Adrenal gland (tissue), 12 donors: Measurements from ENCODE around the gene RASGRP2. TPM values are rescaled to one million over a fixed set of nuclear protein-coding genes. Genes with fewer than 3 reads are reported as not detected.

ENCODE experiments used
- DNase-seq, 7 donors: peaks; one replicate each; pipeline ENCODE4 v3.0.0-alpha.2; 2019 to 2020
- H3K27ac ChIP-seq, 5 donors: fragments of 200-600 bp; sonication (generic) in 4 of 5; 1 replicate in 3 of 5; 2 replicates in 2 of 5; pipeline versions ENCODE4 v1.5.1 to v1.8.0; 2016 to 2020; ENCODE audit warnings: mild to moderate bottlenecking in 1 of 5
- H3K27me3 ChIP-seq: fragments of 200-600 bp; 2 replicates; pipeline ENCODE4 v1.8.0; 2021
- H3K36me3 ChIP-seq, 2 donors: fragments of 200-600 bp; replicated peaks in 1 of 2; 1 replicate in 1 of 2; 2 replicates in 1 of 2; pipeline versions ENCODE4 v1.5.1 to v1.8.0; 2018 to 2022
- H3K4me1 ChIP-seq, 2 donors: fragments of 200-600 bp; replicated peaks in 1 of 2; 1 replicate in 1 of 2; 2 replicates in 1 of 2; pipeline versions ENCODE4 v1.5.1 to v1.8.0; 2018 to 2021
- H3K4me3 ChIP-seq, 4 donors: fragments of 200-600 bp; sonication (generic) in 3 of 4; one replicate each; pipeline ENCODE4 v1.5.1; 2016 to 2018
- H3K9me3 ChIP-seq, 3 donors: fragments of 200-600 bp; sonication (generic) in 1 of 3; replicated peaks in 1 of 3; 1 replicate in 2 of 3; 2 replicates in 1 of 3; pipeline versions ENCODE4 v1.5.1 to v1.8.0; 2016 to 2021
- CTCF ChIP-seq, 6 experiments: fragments of 450-650 bp in 4 of 6; fragments of 200-600 bp in 2 of 6; sonication (generic) in 1 of 6; IDR thresholded peaks; 1 replicate in 5 of 6; 2 replicates in 1 of 6; pipeline versions ENCODE4 v1.5.1 to v1.8.0; 2016 to 2021; ENCODE audit warnings: antibody characterized with exemption in 6 of 6, mild to moderate bottlenecking in 2 of 6, moderate library complexity in 1 of 6
- POLR2A ChIP-seq, 2 donors: fragments of 450-650 bp; IDR thresholded peaks; one replicate each; pipeline ENCODE4 v1.6.1; 2017; ENCODE audit warnings: antibody characterized with exemption in 2 of 2, mild to moderate bottlenecking in 2 of 2, moderate library complexity in 1 of 2
- WGBS, 4 donors: extraction: QIAGEN DNeasy Blood & Tissue Kit in 2 of 4; methylation state at CpG; one replicate each; pipeline versions ENCODE4 v1.1.5 to v1.1.7; 2013 to 2017; 5-methylcytosine and 5-hydroxymethylcytosine counted together
- intact Hi-C, 2 donors: fragments of 100-400 bp; cut with DNase I; formaldehyde crosslinking; loops; one replicate each; pipeline versions ENCODE4 v1.14.1 to v1.15.0; 2022 to 2023
- polyA plus RNA-seq, 3 donors: library from polyadenylated mRNA; stranded (reverse); fragments of 200-250 nt in 2 of 3; fragments of 350-450 nt in 1 of 3; fragmentation: Illumina TruSeq in 1 of 3; extraction: RNeasy Lipid Tissue Mini Kit (QIAGEN cat#74804) in 1 of 3; gene quantifications; one replicate each; pipeline ENCODE4 v1.2.3, GENCODE V29; 2013 to 2014
- total RNA-seq, 9 donors: library from RNA; depleted of rRNA in 4 of 9; stranded (reverse); fragments of >200 nt in 4 of 9; fragments of 120-200 nt in 1 of 9; fragmentation: NEBNext Ultra II Directional in 1 of 9; extraction: Animal tissue kit (Norgen Biotek cat#: 25700) in 1 of 9; gene quantifications; one replicate each; pipeline versions ENCODE4 v1.1.0 to v1.2.4, GENCODE V29; 2013 to 2023
- donor health status: healthy with polysubstance abuse.
- donor health status: Bipolar disorder and iron deficiency.
- donor health status: DM: yes; HTN: yes; CAD: no.
- donor health status: DM: no; HTN: no; CAD: no.
- donor health status: DM: no; HTN: no; CAD: no.
- donor health status: DM: yes; HTN: yes; CAD: no.

RASGRP2 gene
- total and polyA plus RNA-seq, 12 donors = 3.6 to 81.9 (median 12.3) TPM

- Histone ChIP-seq H3K4me3 (no peak overlapping the region), H3K9me3 (peaks cover 0 to 4% (median 0%) of the 10 kb centered on the region in 3 donors), H3K27me3 (no peaks in the 10 kb centered on the region), H3K4me1 (peaks cover 11 to 56% of the 10 kb centered on the region in 2 donors), H3K27ac (no peak overlapping the region), H3K36me3 (peaks cover 0 to 100% of the 10 kb centered on the region in 2 donors)
- intact Hi-C loops = no loop called here
- TF ChIP-seq CTCF (IDR thresholded peaks at IDR 0.05) (no peak), POLR2A (IDR thresholded peaks at IDR 0.05) (no peak)
- peak in 1 of 7 donors; percentile 21 for DNase-seq
- WGBS, 4 donors = 83 to 90% (median 90%) methylated on average over 8 to 12 of the region's 12 CpGs
Measured at GRCh38 chr11:64770120-64770519, 26.2 kb upstream of the RASGRP2 start.

- Histone ChIP-seq H3K27me3 (no peaks in the 10 kb centered on the region), H3K9me3 (peaks cover 0 to 4% (median 0%) of the 10 kb centered on the region in 3 donors), H3K4me1 (peaks cover 9 to 56% of the 10 kb centered on the region in 2 donors), H3K36me3 (peaks cover 0 to 100% of the 10 kb centered on the region in 2 donors), H3K27ac (no peak overlapping the region), H3K4me3 (no peak overlapping the region)
- intact Hi-C loops = no loop called here
- 82 to 91% (median 86%) methylated on average over 6 of the region's 6 CpGs for WGBS, 4 donors
- peak in 1 of 7 donors; percentile 10 for DNase-seq
- TF ChIP-seq CTCF (IDR thresholded peaks at IDR 0.05) = no peak
- TF ChIP-seq POLR2A (IDR thresholded peaks at IDR 0.05) = no peak
Measured at GRCh38 chr11:64769283-64769682, 25.3 kb upstream of the RASGRP2 start.

GRCh38 chr11:64768300-64768694 is 24.4 kb upstream of the RASGRP2 start:
- Histone ChIP-seq H3K4me1 (peaks cover 14 to 56% of the 10 kb centered on the region in 2 donors), H3K27me3 (no peaks in the 10 kb centered on the region), H3K36me3 (peaks cover 0 to 100% of the 10 kb centered on the region in 2 donors), H3K27ac (peak overlapping the region in 2 of 5 donors; percentile 52 to 83), H3K9me3 (peaks cover 0 to 4% (median 0%) of the 10 kb centered on the region in 3 donors), H3K4me3 (no peak overlapping the region)
- 82 to 94% (median 85%) methylated on average over 6 of the region's 6 CpGs for WGBS, 4 donors
- no peak for TF ChIP-seq POLR2A (IDR thresholded peaks at IDR 0.05)
- TF ChIP-seq CTCF (IDR thresholded peaks at IDR 0.05) = no peak
- intact Hi-C loops = no loop called here
- DNase-seq = peak in 1 of 7 donors; percentile 11

GRCh38 chr11:64767344-64768299 is 23.7 kb upstream of the RASGRP2 start:
- 44 to 62% (median 48%) methylated on average over 11 to 19 of the region's 19 CpGs for WGBS, 4 donors
- no peaks in the 10 kb centered on the region for H3K27me3 ChIP-seq
- TF ChIP-seq POLR2A (IDR thresholded peaks at IDR 0.05) = no peak
- TF ChIP-seq CTCF (IDR thresholded peaks at IDR 0.05) = peak; percentile 67 to 80 (median 76)
- no peak overlapping the region for H3K4me3 ChIP-seq
- DNase-seq = peak; percentile 73 to 92 (median 83)
- peaks cover 20 to 56% of the 10 kb centered on the region in 2 donors for H3K4me1 ChIP-seq
- peaks cover 0 to 4% (median 0%) of the 10 kb centered on the region in 3 donors for H3K9me3 ChIP-seq
- intact Hi-C loops = no loop called here
- H3K36me3 ChIP-seq = peaks cover 0 to 98% of the 10 kb centered on the region in 2 donors
- H3K27ac ChIP-seq = peak overlapping the region in 3 of 5 donors; percentile 52 to 83 (median 57)
